Measurements from ENCODE around the gene KIF21A.

KIF21A gene

GRCh38 chr12:39429809-39430208 is 13.1 kb downstream of the KIF21A start:
- no peaks in the 10 kb centered on the region for H3K4me1 ChIP-seq (ENCODE audit: control insufficient read depth, insufficient read depth, low read length)
- no peak overlapping the region for H3K9ac ChIP-seq (ENCODE audit: low read depth, low read length)
- no peaks in the 10 kb centered on the region for H3K27me3 ChIP-seq (ENCODE audit: control insufficient read depth, insufficient read depth, low read length)
- H3K36me3 ChIP-seq (ENCODE audit: insufficient read depth, low read length): no peaks in the 10 kb centered on the region
- H3K9me3 ChIP-seq (replicated peaks; ENCODE audit: low read length): no peaks in the 10 kb centered on the region
- H3K4me2 ChIP-seq (ENCODE audit: low read length): no peak overlapping the region
- no peak overlapping the region for H3K4me3 ChIP-seq (ENCODE audit: low read length)

DNA sequence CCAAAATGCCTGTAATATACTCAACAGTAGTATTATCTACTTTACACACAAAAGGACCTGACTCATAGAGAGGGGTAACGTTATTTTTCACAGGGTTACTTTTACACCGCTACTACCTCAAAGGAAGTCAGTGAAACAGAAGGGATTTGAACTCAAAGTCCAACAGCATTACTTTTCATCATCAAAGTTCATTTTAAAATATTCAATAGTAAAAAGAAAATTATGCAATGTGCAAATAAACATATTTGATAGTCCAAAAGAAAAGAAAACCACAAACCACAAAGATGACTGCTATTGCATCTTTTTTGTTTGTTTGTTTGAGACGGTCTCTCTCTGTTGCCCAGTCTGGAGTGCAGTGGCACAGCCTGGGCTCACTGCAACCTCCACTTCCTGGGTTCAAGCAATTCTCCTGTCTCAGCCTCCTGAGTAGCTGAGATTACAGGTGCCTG is 15.5 kb downstream of the KIF21A start:
- H3K9me3 ChIP-seq (replicated peaks; ENCODE audit: low read length): no peaks in the 10 kb centered on the region

GRCh38 chr12:39426636-39427240 is 16.2 kb downstream of the KIF21A start:
- Histone ChIP-seq H3K9ac (ENCODE audit: low read depth, low read length) (no peak overlapping the region), H3K4me1 (ENCODE audit: control insufficient read depth, insufficient read depth, low read length) (no peaks in the 10 kb centered on the region), H3K9me3 (replicated peaks; ENCODE audit: low read length) (no peaks in the 10 kb centered on the region), H3K36me3 (ENCODE audit: insufficient read depth, low read length) (no peaks in the 10 kb centered on the region), H3K4me3 (ENCODE audit: low read length) (no peak overlapping the region), H3K4me2 (ENCODE audit: low read length) (no peak overlapping the region), H3K27me3 (ENCODE audit: control insufficient read depth, insufficient read depth, low read length) (no peaks in the 10 kb centered on the region)

More for the DNA sequence above, 15.5 kb downstream of the KIF21A start:
- no peaks in the 10 kb centered on the region for H3K36me3 ChIP-seq (ENCODE audit: insufficient read depth, low read length)
- H3K4me2 ChIP-seq (ENCODE audit: low read length): no peak overlapping the region
- H3K27me3 ChIP-seq (ENCODE audit: control insufficient read depth, insufficient read depth, low read length): no peaks in the 10 kb centered on the region
- H3K4me1 ChIP-seq (ENCODE audit: control insufficient read depth, insufficient read depth, low read length): no peaks in the 10 kb centered on the region
- H3K9ac ChIP-seq (ENCODE audit: low read depth, low read length): no peak overlapping the region
- no peak overlapping the region for H3K4me3 ChIP-seq (ENCODE audit: low read length)

GRCh38 chr12:39420043-39420442 is 22.9 kb downstream of the KIF21A start:
- Histone ChIP-seq H3K9me3 (replicated peaks; ENCODE audit: low read length) (no peaks in the 10 kb centered on the region), H3K4me1 (ENCODE audit: control insufficient read depth, insufficient read depth, low read length) (no peaks in the 10 kb centered on the region), H3K36me3 (ENCODE audit: insufficient read depth, low read length) (no peaks in the 10 kb centered on the region), H3K27me3 (ENCODE audit: control insufficient read depth, insufficient read depth, low read length) (no peaks in the 10 kb centered on the region), H3K4me2 (ENCODE audit: low read length) (no peak overlapping the region), H3K9ac (ENCODE audit: low read depth, low read length) (no peak overlapping the region), H3K4me3 (ENCODE audit: low read length) (no peak overlapping the region)

GRCh38 chr12:39419471-39419870 is 23.4 kb downstream of the KIF21A start:
- Histone ChIP-seq H3K4me1 (ENCODE audit: control insufficient read depth, insufficient read depth, low read length) (no peaks in the 10 kb centered on the region), H3K4me2 (ENCODE audit: low read length) (no peak overlapping the region), H3K27me3 (ENCODE audit: control insufficient read depth, insufficient read depth, low read length) (no peaks in the 10 kb centered on the region), H3K36me3 (ENCODE audit: insufficient read depth, low read length) (no peaks in the 10 kb centered on the region), H3K4me3 (ENCODE audit: low read length) (no peak overlapping the region), H3K9ac (ENCODE audit: low read depth, low read length) (no peak overlapping the region), H3K9me3 (replicated peaks; ENCODE audit: low read length) (no peaks in the 10 kb centered on the region)

- no peaks in the 10 kb centered on the region for H3K9me3 ChIP-seq (replicated peaks; ENCODE audit: low read length)
- H3K4me3 ChIP-seq (ENCODE audit: low read length): no peak overlapping the region
- no peaks in the 10 kb centered on the region for H3K27me3 ChIP-seq (ENCODE audit: control insufficient read depth, insufficient read depth, low read length)
- no peaks in the 10 kb centered on the region for H3K4me1 ChIP-seq (ENCODE audit: control insufficient read depth, insufficient read depth, low read length)
- no peak overlapping the region for H3K4me2 ChIP-seq (ENCODE audit: low read length)
- no peaks in the 10 kb centered on the region for H3K36me3 ChIP-seq (ENCODE audit: insufficient read depth, low read length)
- H3K9ac ChIP-seq (ENCODE audit: low read depth, low read length): no peak overlapping the region
Measured at GRCh38 chr12:39417916-39418315, 25.0 kb downstream of the KIF21A start.

- no peaks in the 10 kb centered on the region for H3K9me3 ChIP-seq (replicated peaks; ENCODE audit: low read length)
- no peak overlapping the region for H3K4me2 ChIP-seq (ENCODE audit: low read length)
- H3K4me3 ChIP-seq (ENCODE audit: low read length): no peak overlapping the region
- H3K27me3 ChIP-seq (ENCODE audit: control insufficient read depth, insufficient read depth, low read length): no peaks in the 10 kb centered on the region
- no peak overlapping the region for H3K9ac ChIP-seq (ENCODE audit: low read depth, low read length)
- H3K4me1 ChIP-seq (ENCODE audit: control insufficient read depth, insufficient read depth, low read length): no peaks in the 10 kb centered on the region
- H3K36me3 ChIP-seq (ENCODE audit: insufficient read depth, low read length): no peaks in the 10 kb centered on the region
Measured at GRCh38 chr12:39413836-39414771, 28.8 kb downstream of the KIF21A start.

DNA sequence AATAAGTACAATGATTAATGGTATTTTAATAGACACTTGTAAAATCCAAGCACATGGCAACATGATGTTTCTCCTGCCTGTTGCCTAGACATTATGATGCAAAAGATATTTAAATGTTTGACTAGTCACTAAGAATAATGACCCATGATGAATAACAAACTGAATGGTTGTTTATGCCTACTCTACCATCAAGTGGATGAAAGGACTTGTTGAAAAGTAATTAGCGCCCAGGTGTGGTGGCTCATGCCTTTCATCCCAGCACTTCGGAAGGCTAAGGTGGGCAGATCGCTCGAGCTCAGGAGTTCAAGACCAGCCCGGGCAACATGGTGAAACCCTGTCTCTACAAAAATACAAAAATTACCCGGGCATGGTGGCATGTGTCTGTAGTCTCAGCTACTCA is 30.7 kb downstream of the KIF21A start:
- H3K9me3 ChIP-seq (replicated peaks; ENCODE audit: low read length): no peaks in the 10 kb centered on the region
- no peaks in the 10 kb centered on the region for H3K36me3 ChIP-seq (ENCODE audit: insufficient read depth, low read length)
- H3K4me1 ChIP-seq (ENCODE audit: control insufficient read depth, insufficient read depth, low read length): no peaks in the 10 kb centered on the region
- no peak overlapping the region for H3K4me2 ChIP-seq (ENCODE audit: low read length)
- H3K27me3 ChIP-seq (ENCODE audit: control insufficient read depth, insufficient read depth, low read length): no peaks in the 10 kb centered on the region
- H3K9ac ChIP-seq (ENCODE audit: low read depth, low read length): no peak overlapping the region
- no peak overlapping the region for H3K4me3 ChIP-seq (ENCODE audit: low read length)

DNA sequence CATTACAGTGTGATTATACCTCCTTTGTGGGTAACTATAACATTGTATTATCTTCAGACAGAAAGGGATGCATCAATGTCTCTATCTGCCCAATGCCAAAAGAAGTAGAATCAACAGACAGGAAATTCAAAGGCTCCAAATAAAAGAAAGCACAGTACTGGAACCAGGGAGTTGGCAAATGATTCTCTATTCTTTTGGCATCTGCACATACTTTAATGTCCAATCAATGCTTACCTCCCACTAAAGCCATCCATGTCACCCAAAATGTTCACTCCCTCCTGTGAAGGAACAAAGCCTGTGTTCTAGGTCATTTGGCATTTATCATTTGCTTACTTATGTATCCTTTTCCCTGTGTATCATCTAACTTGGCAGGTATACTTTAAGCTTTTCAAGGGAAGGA is 36.7 kb downstream of the KIF21A start:
- no peak overlapping the region for H3K4me3 ChIP-seq (ENCODE audit: low read length)
- H3K4me1 ChIP-seq (ENCODE audit: control insufficient read depth, insufficient read depth, low read length): no peaks in the 10 kb centered on the region
- H3K9me3 ChIP-seq (replicated peaks; ENCODE audit: low read length): no peaks in the 10 kb centered on the region
- H3K4me2 ChIP-seq (ENCODE audit: low read length): no peak overlapping the region
- no peaks in the 10 kb centered on the region for H3K36me3 ChIP-seq (ENCODE audit: insufficient read depth, low read length)
- no peak overlapping the region for H3K9ac ChIP-seq (ENCODE audit: low read depth, low read length)
- no peaks in the 10 kb centered on the region for H3K27me3 ChIP-seq (ENCODE audit: control insufficient read depth, insufficient read depth, low read length)

DNA sequence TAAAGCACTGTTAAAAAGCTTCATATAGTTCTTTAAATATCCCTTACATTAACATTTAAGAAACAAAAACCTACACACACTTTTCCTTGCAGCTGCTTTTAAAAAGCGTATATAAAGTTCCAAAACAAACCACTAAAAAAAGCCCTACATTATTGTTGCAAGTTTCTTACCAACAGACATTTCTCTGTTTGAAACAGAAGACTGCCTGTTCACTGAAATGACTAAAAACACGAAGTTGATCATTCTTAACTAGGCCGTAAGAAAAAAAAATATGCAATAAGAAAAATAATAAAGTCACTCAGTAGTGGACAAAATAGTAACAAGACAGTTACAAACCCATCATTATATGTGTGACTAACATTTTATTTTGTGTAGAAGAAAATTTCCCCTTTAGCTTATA is 37.3 kb downstream of the KIF21A start:
- H3K4me3 ChIP-seq (ENCODE audit: low read length): no peak overlapping the region

DNA sequence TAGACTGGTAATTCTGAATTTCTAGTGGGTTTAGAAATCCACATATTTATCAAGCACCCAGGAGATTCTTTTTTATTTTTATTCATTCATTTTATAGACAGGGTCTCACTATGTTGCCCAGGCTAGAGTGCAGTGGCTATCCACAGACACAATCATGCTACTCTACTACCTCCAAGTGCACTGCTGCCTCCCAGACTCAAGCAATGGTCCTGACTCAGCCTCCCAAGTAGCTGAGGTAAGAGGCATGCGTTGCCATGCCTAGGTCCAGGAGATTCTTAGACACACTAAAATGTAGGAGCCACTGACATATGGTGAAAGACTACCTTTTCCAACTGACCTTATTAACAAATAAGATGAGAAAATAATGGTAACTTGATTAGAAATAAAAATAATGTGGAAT is 38.9 kb downstream of the KIF21A start:
- Histone ChIP-seq H3K36me3 (ENCODE audit: insufficient read depth, low read length) (no peaks in the 10 kb centered on the region), H3K9me3 (replicated peaks; ENCODE audit: low read length) (no peaks in the 10 kb centered on the region), H3K4me2 (ENCODE audit: low read length) (no peak overlapping the region), H3K27me3 (ENCODE audit: control insufficient read depth, insufficient read depth, low read length) (no peaks in the 10 kb centered on the region), H3K4me3 (ENCODE audit: low read length) (no peak overlapping the region), H3K4me1 (ENCODE audit: control insufficient read depth, insufficient read depth, low read length) (no peaks in the 10 kb centered on the region), H3K9ac (ENCODE audit: low read depth, low read length) (no peak overlapping the region)

More for the DNA sequence above, 37.3 kb downstream of the KIF21A start:
- no peaks in the 10 kb centered on the region for H3K27me3 ChIP-seq (ENCODE audit: control insufficient read depth, insufficient read depth, low read length)
- no peak overlapping the region for H3K9ac ChIP-seq (ENCODE audit: low read depth, low read length)
- no peaks in the 10 kb centered on the region for H3K36me3 ChIP-seq (ENCODE audit: insufficient read depth, low read length)
- no peaks in the 10 kb centered on the region for H3K9me3 ChIP-seq (replicated peaks; ENCODE audit: low read length)
- no peaks in the 10 kb centered on the region for H3K4me1 ChIP-seq (ENCODE audit: control insufficient read depth, insufficient read depth, low read length)
- no peak overlapping the region for H3K4me2 ChIP-seq (ENCODE audit: low read length)
